Skeletal muscle tissue (tissue), 4 donors: ENCODE measurements around the gene RASL10B. TPM values are rescaled to one million over a fixed set of nuclear protein-coding genes. Genes with fewer than 3 reads are reported as not detected.
A peak's percentile ranks its signal among the peaks of the same experiment; 100 is the strongest.
"Not testable (repeated sequence)": the region's sequence is repeated elsewhere in the genome, so short reads cannot be mapped to it uniquely, and the experiment has no call there.

Experiments used
- H3K27ac ChIP-seq: one replicate; pipeline ENCODE4 v1.7.0; 2013; ENCODE audit warnings: mild to moderate bottlenecking, low read depth, low read length, inconsistent platforms
- H3K27me3 ChIP-seq, 3 donors: one replicate each; pipeline ENCODE4 v1.7.0; 2013; ENCODE audit warnings: low read length in 3 of 3; ENCODE audit not compliant: control insufficient read depth in 3 of 3, insufficient read depth in 3 of 3
- H3K36me3 ChIP-seq, 3 donors: one replicate each; pipeline ENCODE4 v1.7.0; 2013; ENCODE audit warnings: low read length in 3 of 3; ENCODE audit not compliant: control insufficient read depth in 3 of 3, insufficient read depth in 3 of 3
- H3K4me1 ChIP-seq, 3 donors: one replicate each; pipeline ENCODE4 v1.7.0; 2013; ENCODE audit warnings: low read length in 3 of 3, mild to moderate bottlenecking in 3 of 3; ENCODE audit not compliant: control insufficient read depth in 3 of 3, insufficient read depth in 3 of 3
- H3K4me3 ChIP-seq, 3 donors: one replicate each; pipeline ENCODE4 v1.7.0; 2013; ENCODE audit warnings: low read length in 3 of 3
- H3K9ac ChIP-seq, 3 donors: one replicate each; pipeline ENCODE4 v1.7.0; 2013; ENCODE audit warnings: low read length in 3 of 3, mild to moderate bottlenecking in 3 of 3, moderate library complexity in 2 of 3, low read depth in 1 of 3
- H3K9me3 ChIP-seq, 3 donors: one replicate each; pipeline ENCODE4 v1.7.0; 2013; ENCODE audit warnings: low read length in 3 of 3; ENCODE audit not compliant: control insufficient read depth in 3 of 3
- total RNA-seq: library from RNA; depleted of rRNA; stranded (reverse); fragments of >200 nt; gene quantifications from one replicate; pipeline ENCODE4 v1.2.3, GENCODE V29; 2014
- donor health status: Osteomylitis.

RASL10B gene
- total RNA-seq, 1 donor from 2014 or later = 1.6 TPM

- H3K27me3 ChIP-seq = peaks cover 31 to 65% (median 41%) of the 10 kb centered on the region in 3 donors
Observed at GRCh38 chr17:35747540-35748017, 16.1 kb downstream of the RASL10B start.

GRCh38 chr17:35748341-35748841, 17.0 kb downstream of the RASL10B start:
- H3K27ac ChIP-seq = no peak overlapping the region
- no peaks in the 10 kb centered on the region for H3K9me3 ChIP-seq
- H3K9ac ChIP-seq = no peak overlapping the region
- H3K4me1 ChIP-seq = peaks cover 9 to 18% (median 12%) of the 10 kb centered on the region in 3 donors
- no peak overlapping the region for H3K4me3 ChIP-seq
- no peaks in the 10 kb centered on the region for H3K36me3 ChIP-seq
- H3K27me3 ChIP-seq = peaks cover 26 to 63% (median 36%) of the 10 kb centered on the region in 3 donors

More at GRCh38 chr17:35747540-35748017, 16.1 kb downstream of the RASL10B start:
- Histone ChIP-seq H3K9ac (peak overlapping the region in 1 of 3 donors; percentile 20), H3K9me3 (no peaks in the 10 kb centered on the region), H3K4me3 (no peak overlapping the region), H3K27ac (no peak overlapping the region), H3K4me1 (peaks cover 9 to 16% (median 12%) of the 10 kb centered on the region in 3 donors), H3K36me3 (no peaks in the 10 kb centered on the region)

- no peak overlapping the region for H3K4me3 ChIP-seq
- H3K9ac ChIP-seq = no peak overlapping the region
- no peaks in the 10 kb centered on the region for H3K9me3 ChIP-seq
- H3K27me3 ChIP-seq = peaks cover 20 to 57% (median 34%) of the 10 kb centered on the region in 3 donors
- no peaks in the 10 kb centered on the region for H3K36me3 ChIP-seq
- H3K27ac ChIP-seq = no peak overlapping the region
- peaks cover 9 to 18% (median 12%) of the 10 kb centered on the region in 3 donors for H3K4me1 ChIP-seq
Observed at GRCh38 chr17:35748979-35749378, 17.5 kb downstream of the RASL10B start.

GRCh38 chr17:35749560-35750412, 18.3 kb downstream of the RASL10B start:
- Histone ChIP-seq H3K27me3 (peaks cover 20 to 53% (median 32%) of the 10 kb centered on the region in 3 donors), H3K4me1 (peaks cover 9 to 18% (median 12%) of the 10 kb centered on the region in 3 donors), H3K4me3 (no peak overlapping the region), H3K27ac (no peak overlapping the region), H3K9ac (no peak overlapping the region), H3K9me3 (no peaks in the 10 kb centered on the region), H3K36me3 (no peaks in the 10 kb centered on the region)

GRCh38 chr17:35750526-35751395, 19.3 kb downstream of the RASL10B start:
- H3K4me1 ChIP-seq = peaks cover 9 to 18% (median 12%) of the 10 kb centered on the region in 3 donors
- no peaks in the 10 kb centered on the region for H3K36me3 ChIP-seq
- H3K27me3 ChIP-seq = peaks cover 20 to 53% (median 32%) of the 10 kb centered on the region in 3 donors
- H3K9me3 ChIP-seq = no peaks in the 10 kb centered on the region
- no peak overlapping the region for H3K4me3 ChIP-seq
- H3K27ac ChIP-seq = no peak overlapping the region
- no peak overlapping the region for H3K9ac ChIP-seq

- peaks cover 20 to 51% (median 32%) of the 10 kb centered on the region in 3 donors for H3K27me3 ChIP-seq
- peaks cover 9 to 18% (median 12%) of the 10 kb centered on the region in 3 donors for H3K4me1 ChIP-seq
- H3K9me3 ChIP-seq, H3K4me3 ChIP-seq, H3K36me3 ChIP-seq, H3K9ac ChIP-seq, H3K27ac ChIP-seq: not testable (repeated sequence)
Observed at GRCh38 chr17:35751541-35751940, 20.1 kb downstream of the RASL10B start.

- no peaks in the 10 kb centered on the region for H3K9me3 ChIP-seq
- H3K9ac ChIP-seq = peak overlapping the region in 1 of 3 donors; percentile 8
- H3K4me1 ChIP-seq = peaks cover 8 to 15% (median 9%) of the 10 kb centered on the region in 3 donors
- no peak overlapping the region for H3K4me3 ChIP-seq
- H3K27ac ChIP-seq = no peak overlapping the region
- H3K36me3 ChIP-seq = no peaks in the 10 kb centered on the region
- H3K27me3 ChIP-seq = peaks cover 20 to 45% (median 32%) of the 10 kb centered on the region in 3 donors
Observed at GRCh38 chr17:35752471-35752870, 21.0 kb downstream of the RASL10B start.

GRCh38 chr17:35752945-35753764, 21.7 kb downstream of the RASL10B start, which contains the start of gene GAS2L2:
Gene GAS2L2, minus strand, starts transcription at chr17:35753239. Its CDS starts 389 bp downstream, at chr17:35752850.
- H3K4me1 ChIP-seq = peaks cover 5 to 12% (median 6%) of the 10 kb centered on the region in 3 donors
- peak within 1 kb of the TSS in 1 of 3 donors; percentile 8 for H3K9ac ChIP-seq
- H3K9me3 ChIP-seq = no peaks in the 10 kb centered on the region
- no peak within 1 kb of the TSS for H3K27ac ChIP-seq
- H3K4me3 ChIP-seq = no peak within 1 kb of the TSS
- H3K36me3 ChIP-seq = no peaks in the 10 kb centered on the region
- H3K27me3 ChIP-seq = peaks cover 20 to 39% (median 30%) of the 10 kb centered on the region in 3 donors

GRCh38 chr17:35757243-35757642, 25.8 kb downstream of the RASL10B start:
- no peak overlapping the region for H3K4me3 ChIP-seq
- no peaks in the 10 kb centered on the region for H3K36me3 ChIP-seq
- no peak overlapping the region for H3K9ac ChIP-seq
- no peak overlapping the region for H3K27ac ChIP-seq
- no peaks in the 10 kb centered on the region for H3K9me3 ChIP-seq
- peaks cover 0 to 6% (median 0%) of the 10 kb centered on the region in 3 donors for H3K4me1 ChIP-seq
- peaks cover 0 to 8% (median 3%) of the 10 kb centered on the region in 3 donors for H3K27me3 ChIP-seq
